ENCODE data around the gene APOL4.
A peak's percentile ranks its signal among the peaks of the same experiment; 100 is the strongest.

The APOL4 gene

DNA sequence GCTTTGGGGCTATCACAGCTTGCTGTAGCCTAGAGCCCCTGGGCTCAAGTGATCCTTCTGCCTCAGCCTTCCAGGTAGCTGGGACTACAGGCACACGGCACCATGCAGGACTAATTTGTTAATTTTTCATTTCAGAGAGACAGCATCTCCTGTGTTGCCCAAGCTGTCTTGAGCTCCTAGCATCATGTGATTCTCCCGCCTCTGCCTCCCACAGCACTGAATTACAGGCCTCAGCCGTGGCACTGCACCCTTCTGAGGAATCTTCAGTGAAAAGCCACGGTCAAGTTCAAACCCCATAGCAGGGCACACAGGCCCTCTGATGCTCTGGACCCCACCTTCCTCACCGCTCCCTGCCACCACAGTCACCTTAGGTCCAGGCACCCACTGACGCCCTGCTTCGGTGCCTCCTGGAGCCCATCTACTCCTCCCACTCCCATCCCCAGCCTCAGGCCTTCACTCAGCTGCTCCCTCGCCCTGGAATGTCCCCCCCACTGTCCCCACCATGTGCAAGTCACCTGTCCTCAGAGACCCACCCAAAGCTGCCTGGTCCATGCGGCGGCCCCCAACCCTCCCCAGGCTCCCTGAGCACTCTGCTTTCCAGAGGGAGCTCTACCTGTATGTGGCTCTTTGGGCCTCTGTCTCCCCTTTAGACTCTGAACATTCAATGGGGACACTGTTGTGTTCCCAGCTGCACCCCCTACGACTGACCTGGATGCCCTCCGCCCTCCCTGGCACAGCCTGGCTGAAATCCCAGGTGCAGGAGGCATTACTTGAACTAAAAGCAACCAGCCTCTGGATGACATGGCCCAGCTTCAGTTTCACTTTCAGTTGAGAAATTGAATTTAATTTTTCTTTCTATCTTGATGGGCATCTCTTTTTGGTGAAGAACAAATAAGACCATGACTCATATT, 36.1 kb upstream of the APOL4 start:
- ChIA-PET POLR2A (interaction anchor here (0.6 kb wide), 1 partner anchor 244 kb away, joined by 4 read pairs; the partner anchor contains the start of gene TXN2), CTCF (interaction anchor here (0.7 to 4.1 kb wide), 13 partner anchors 11 to 233 kb away, joined by 3 to 46 read pairs (median 6); partner anchors contain the start of gene APOL1)
- TF ChIP-seq, protein P1, sequence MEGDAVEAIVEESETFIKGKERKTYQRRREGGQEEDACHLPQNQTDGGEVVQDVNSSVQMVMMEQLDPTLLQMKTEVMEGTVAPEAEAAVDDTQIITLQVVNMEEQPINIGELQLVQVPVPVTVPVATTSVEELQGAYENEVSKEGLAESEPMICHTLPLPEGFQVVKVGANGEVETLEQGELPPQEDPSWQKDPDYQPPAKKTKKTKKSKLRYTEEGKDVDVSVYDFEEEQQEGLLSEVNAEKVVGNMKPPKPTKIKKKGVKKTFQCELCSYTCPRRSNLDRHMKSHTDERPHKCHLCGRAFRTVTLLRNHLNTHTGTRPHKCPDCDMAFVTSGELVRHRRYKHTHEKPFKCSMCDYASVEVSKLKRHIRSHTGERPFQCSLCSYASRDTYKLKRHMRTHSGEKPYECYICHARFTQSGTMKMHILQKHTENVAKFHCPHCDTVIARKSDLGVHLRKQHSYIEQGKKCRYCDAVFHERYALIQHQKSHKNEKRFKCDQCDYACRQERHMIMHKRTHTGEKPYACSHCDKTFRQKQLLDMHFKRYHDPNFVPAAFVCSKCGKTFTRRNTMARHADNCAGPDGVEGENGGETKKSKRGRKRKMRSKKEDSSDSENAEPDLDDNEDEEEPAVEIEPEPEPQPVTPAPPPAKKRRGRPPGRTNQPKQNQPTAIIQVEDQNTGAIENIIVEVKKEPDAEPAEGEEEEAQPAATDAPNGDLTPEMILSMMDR (IDR thresholded peaks at IDR 0.05; ENCODE audit: control extremely low read depth, extremely low read depth, low read depth, missing control alignments), result no peak
- DNase-seq (ENCODE audit: extremely low spot score), result peak; percentile 41

DNA sequence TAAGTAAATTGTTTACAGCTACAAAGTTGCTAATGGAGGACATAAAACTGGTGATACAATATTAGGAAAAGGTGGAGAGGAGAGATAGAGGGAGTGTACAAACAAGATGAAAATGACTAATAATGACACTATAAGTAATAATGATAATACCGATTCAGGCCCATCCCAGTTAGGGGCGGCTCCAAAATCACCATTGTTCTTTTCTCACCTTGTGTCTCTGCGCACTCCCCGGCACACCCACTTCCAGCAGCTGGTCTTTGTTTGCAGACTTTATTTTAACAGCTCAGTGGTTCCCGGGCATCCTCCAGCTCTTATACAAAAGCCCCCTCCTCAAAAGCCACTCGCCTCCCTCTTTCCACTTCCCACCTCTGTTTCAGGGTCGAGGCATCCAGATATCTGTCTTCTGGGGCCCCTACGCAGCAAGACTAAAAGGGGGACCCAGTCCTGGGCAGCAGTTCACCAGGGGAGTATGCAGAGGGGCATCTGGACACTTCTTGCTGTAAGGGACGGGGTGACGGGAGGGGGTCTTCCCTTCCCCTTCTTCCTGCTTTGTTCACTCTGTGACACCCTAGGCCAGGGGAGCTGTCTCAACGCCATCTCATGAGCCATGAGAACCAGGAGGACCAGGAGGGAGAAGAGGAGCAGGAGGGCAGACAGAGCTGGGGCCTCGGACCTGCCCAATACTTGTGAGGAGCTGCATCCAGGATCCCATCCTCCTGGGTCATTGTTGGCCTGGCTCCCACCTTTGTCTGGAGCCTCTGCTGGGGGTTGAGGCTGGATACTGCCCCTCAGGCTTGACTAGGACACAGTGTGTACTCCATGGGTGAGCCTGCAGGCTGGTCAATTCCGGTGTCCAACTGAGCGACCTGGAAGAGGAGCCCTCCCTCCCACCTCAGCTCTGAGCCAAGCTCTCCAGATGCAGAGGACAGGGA, 35.0 kb upstream of the APOL4 start:
- DNase-seq (ENCODE audit: extremely low spot score), result no peak
- TF ChIP-seq, protein P1 (IDR thresholded peaks at IDR 0.05; ENCODE audit: control extremely low read depth, extremely low read depth, low read depth, missing control alignments), result no peak
- POLR2A ChIA-PET, result no interaction called here
- CTCF ChIA-PET, result interaction anchor here (1.0 to 2.4 kb wide), 4 partner anchors 10 to 234 kb away, joined by 3 to 11 read pairs (median 4); no protein-coding TSS in a partner anchor

DNA sequence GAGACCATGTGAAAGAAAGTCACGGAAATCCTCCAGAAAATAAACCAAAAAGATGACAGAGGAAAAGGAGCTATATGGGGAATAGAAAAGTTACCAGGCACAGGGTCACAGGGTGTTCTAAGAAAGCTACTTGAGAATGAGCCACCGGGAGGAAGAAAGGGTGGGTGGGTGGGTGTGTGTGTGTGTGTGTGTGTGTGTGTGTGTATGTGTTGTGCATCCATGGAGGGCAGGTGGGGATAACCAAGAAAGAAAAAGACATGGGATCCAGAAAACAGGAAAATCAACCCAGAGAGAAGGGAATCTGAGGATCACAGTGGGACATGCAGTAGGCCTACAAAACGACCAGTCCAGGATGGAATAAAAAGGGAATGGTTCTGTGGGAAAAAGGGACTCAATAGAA, 34.0 kb upstream of the APOL4 start:
- no peak for DNase-seq (ENCODE audit: extremely low spot score)
- CTCF ChIA-PET, result interaction anchor here (1.0 to 1.2 kb wide), 3 partner anchors 19 to 42 kb away, joined by 3 read pairs; no protein-coding TSS in a partner anchor
- TF ChIP-seq, protein P1 (IDR thresholded peaks at IDR 0.05; ENCODE audit: control extremely low read depth, extremely low read depth, low read depth, missing control alignments), result no peak
- POLR2A ChIA-PET, result no interaction called here

DNA sequence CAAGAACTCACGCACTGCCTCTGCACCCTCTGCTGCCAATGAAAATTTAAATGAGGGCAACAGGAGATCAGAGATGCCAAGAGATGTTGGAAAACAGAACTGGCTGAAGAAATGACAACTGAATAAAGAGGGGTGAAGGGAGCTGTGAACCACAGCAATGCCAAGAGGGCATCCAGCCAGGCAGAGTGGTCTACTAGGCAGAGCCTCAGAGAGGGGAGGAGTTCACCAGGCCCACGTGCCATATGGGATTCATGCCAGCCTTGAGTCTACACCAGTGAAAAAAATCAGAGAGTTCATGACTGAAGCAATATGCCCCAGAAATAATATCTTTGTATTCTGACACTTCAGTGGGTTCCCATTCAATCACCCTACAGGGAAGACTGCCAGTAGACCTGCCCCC, 33.3 kb upstream of the APOL4 start:
- ChIA-PET CTCF (interaction anchor here (1.0 to 1.1 kb wide), 2 partner anchors 28 to 42 kb away, joined by 3 read pairs; no protein-coding TSS in a partner anchor), POLR2A (no interaction called here)
- TF ChIP-seq, protein P1 (IDR thresholded peaks at IDR 0.05; ENCODE audit: control extremely low read depth, extremely low read depth, low read depth, missing control alignments), result no peak
- DNase-seq (ENCODE audit: extremely low spot score), result no peak

DNA sequence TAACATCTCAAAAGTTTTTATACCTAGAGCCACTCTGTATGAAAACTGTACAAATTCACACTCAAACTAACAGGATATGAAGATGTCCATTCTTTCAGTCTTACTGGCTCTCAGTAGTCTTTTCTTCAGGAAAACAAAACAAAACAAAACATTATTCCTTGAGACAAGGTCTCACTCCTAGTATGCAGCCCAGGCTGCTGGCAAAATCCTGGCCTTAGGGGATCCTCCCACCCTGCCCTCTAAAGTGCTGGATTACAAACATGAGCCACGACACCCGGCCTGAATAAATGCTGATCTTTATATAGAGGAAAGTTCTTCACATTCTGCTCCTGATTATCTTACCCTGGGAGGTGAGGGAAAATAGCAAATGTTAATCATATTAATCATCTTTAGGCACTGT, 32.6 kb upstream of the APOL4 start:
- ChIA-PET CTCF (no interaction called here), POLR2A (no interaction called here)
- no peak for DNase-seq (ENCODE audit: extremely low spot score)
- TF ChIP-seq, protein P1 (IDR thresholded peaks at IDR 0.05; ENCODE audit: control extremely low read depth, extremely low read depth, low read depth, missing control alignments), result no peak

DNA sequence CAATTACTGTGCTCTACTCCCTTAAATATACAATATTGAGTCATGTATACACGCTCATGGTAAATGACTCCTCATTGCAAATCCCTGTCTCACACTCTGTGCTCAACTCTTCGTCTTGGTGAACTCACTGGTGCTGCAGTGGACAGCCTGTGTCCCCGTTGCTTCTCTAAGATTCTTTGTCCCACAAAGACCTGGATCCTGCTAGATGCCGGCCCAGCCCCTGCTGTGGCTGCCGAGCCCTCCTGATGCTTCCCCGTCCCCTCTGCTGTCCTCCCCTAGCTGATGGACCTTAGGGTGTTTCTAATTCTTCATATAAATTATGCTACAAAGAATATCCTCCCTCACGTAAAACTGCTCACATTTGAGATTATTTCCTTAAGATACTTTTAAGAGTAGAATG, 32.2 kb upstream of the APOL4 start:
- no peak for DNase-seq (ENCODE audit: extremely low spot score)
- TF ChIP-seq, protein P1 (IDR thresholded peaks at IDR 0.05; ENCODE audit: control extremely low read depth, extremely low read depth, low read depth, missing control alignments), result no peak
- CTCF ChIA-PET, result no interaction called here
- POLR2A ChIA-PET, result no interaction called here
